Measurements from ENCODE around the gene NR2E3.

GRCh38 chr15:71815301-71815700 is 4.9 kb downstream of the NR2E3 start:
- TF ChIP-seq CTCF (conservative IDR thresholded peaks at IDR 0.05; ENCODE audit: low read depth, low read length): no peak
- TF ChIP-seq EZH2 (IDR thresholded peaks at IDR 0.05; ENCODE audit: borderline replicate concordance, low read depth, low read length, poor library complexity, severe bottlenecking): no peak

Measured in A673 (cell line).